HEK293T (cell line): ENCODE measurements around the gene FBXL2.

Source experiments
- BHLHE40 ChIP-seq: fragments of 450-650 bp; IDR thresholded peaks from 2 replicates; pipeline ENCODE4 v1.6.1; 2016; ENCODE audit warnings: mild to moderate bottlenecking, moderate library complexity, borderline replicate concordance
- ELF4 ChIP-seq: fragments of 450-650 bp; IDR thresholded peaks from 2 replicates; pipeline ENCODE4 v1.6.1; 2017; ENCODE audit warnings: antibody characterized with exemption
- FOXK2 ChIP-seq: fragments of 450-650 bp; IDR thresholded peaks from 2 replicates; pipeline ENCODE4 v1.6.1; 2016; ENCODE audit warnings: mild to moderate bottlenecking
- LEF1 ChIP-seq: fragments of 450-650 bp; IDR thresholded peaks from 2 replicates; pipeline ENCODE4 v1.6.1; 2017; ENCODE audit warnings: mild to moderate bottlenecking, borderline replicate concordance
- NFRKB ChIP-seq: fragments of 450-650 bp; IDR thresholded peaks from 2 replicates; pipeline ENCODE4 v1.6.1; 2016; ENCODE audit warnings: mild to moderate bottlenecking, moderate library complexity
- SP1 ChIP-seq: fragments of 450-650 bp; IDR thresholded peaks from 2 replicates; pipeline ENCODE4 v1.6.1; 2017
- SUZ12 ChIP-seq: fragments of 450-650 bp; IDR thresholded peaks from 2 replicates; pipeline ENCODE4 v1.6.1; 2016; ENCODE audit warnings: mild to moderate bottlenecking
- TARDBP ChIP-seq: fragments of 450-650 bp; IDR thresholded peaks from 2 replicates; pipeline ENCODE4 v1.6.1; 2016
- ZNF384 ChIP-seq: fragments of 450-650 bp; IDR thresholded peaks from 2 replicates; pipeline ENCODE4 v1.6.1; 2016

GRCh38 chr3:33425453-33425852, 148.2 kb downstream of the FBXL2 start:
- no peak for TF ChIP-seq LEF1
- TF ChIP-seq SUZ12: no peak
- TF ChIP-seq TARDBP: no peak
- TF ChIP-seq NFRKB: no peak
- no peak for TF ChIP-seq FOXK2
- TF ChIP-seq BHLHE40: no peak
- no peak for TF ChIP-seq SP1
- no peak for TF ChIP-seq ELF4
- TF ChIP-seq ZNF384: no peak
